CD4-positive, alpha-beta T cell treated with Interleukin-2 at 100 ng/mL for 4 hours (primary cell): ENCODE data around the gene INPP5D.
"Not testable (repeated sequence)": the region's sequence is repeated elsewhere in the genome, so short reads cannot be mapped to it uniquely, and the experiment has no call there.

Experiments
- DNase-seq: peaks from one replicate; pipeline ENCODE4 v3.0.0-alpha.2; 2020; ENCODE audit warnings: low spot score

INPP5D gene

DNA sequence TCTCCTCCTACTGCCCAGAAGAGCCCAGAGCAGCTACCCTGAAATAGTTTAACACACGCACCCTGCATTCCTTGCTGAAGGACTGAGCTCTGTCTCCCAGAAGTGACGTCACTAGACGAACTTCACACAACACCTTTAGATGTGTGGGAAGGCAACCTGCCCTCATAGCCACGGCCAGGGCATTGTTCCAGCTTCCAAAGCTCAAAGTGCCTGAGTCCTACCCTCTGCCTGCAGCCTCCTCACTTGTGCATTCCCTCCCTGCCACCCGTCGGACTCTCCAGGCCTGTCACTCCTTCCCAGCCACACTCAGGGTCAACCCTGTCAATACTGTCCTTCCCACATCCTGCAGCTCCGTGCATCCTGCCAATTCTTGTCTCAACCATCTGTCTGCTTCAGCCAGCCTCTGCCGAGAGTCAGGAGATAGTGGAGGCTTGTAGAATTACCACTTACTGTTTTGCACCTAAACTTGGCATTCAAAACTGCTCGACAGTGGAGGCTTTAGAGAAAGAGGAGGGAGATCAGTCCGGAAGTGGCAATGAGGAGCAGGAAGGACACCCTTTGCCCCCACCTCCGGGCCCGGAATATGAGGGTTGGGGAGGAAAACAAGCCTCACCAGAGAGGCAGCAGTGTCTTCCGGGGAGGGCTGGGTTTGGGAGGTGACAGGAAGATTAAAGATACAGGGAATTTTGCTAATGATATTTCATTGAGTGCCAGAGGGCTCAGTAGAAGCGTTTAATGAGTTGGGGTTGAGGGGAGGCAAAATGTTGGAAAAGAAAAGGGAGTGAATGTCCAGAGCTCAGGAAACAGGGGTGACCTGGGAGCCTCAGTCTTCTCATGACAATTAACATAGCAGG lies 119.1 kb downstream of the INPP5D start:
- no peak for DNase-seq

DNA sequence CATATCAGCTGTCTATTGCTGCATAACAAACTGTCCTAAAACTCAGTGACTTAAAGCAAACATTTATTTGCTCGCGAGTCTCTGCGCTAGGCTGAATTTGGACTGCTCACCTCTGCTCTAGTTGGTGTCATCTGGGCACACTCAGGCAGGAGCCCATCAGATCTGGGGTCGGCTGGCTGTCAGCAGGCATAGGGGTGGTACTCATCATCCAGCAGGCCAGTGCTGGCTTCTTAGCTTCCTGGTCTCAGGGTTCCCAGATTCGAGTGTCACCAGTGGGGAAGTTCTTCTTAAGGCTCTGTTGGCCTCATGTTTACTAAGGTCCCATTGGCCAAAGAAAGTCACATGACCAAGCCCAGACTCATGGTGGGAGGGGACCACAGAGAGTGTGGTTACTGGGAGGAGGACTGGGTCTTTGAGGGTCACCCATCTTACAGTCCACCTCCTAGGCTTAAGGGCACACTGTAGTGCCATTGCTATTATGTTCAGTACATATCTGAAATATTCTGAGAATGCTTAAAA lies 119.8 kb downstream of the INPP5D start:
- DNase-seq: no peak

DNA sequence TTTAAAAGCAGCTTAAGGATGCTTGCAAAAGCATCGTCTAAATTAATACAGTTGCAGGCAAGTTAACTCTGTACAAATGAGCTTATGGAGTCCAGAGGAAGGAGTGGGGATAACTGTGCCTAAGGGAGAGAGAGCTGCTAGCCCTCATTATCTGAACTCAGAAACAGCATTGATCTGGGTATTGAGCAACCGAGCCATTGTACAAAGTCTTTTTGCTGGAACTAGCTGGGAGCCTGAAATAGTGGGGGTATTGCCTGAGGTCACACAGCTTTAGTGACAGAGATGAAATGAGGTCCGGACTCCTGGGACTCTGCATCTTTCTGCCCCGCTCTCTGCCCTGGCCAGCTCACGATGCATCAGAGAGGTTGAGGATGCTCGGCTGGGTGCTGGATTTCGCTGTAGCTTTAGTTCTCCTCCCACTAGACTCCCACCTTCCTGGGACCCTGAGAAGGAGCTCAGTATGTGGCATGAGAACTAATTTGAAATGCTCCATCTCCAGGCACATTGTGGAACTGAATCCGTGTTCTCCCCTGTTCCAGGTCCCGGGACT lies 123.8 kb downstream of the INPP5D start:
- DNase-seq: no peak

DNA sequence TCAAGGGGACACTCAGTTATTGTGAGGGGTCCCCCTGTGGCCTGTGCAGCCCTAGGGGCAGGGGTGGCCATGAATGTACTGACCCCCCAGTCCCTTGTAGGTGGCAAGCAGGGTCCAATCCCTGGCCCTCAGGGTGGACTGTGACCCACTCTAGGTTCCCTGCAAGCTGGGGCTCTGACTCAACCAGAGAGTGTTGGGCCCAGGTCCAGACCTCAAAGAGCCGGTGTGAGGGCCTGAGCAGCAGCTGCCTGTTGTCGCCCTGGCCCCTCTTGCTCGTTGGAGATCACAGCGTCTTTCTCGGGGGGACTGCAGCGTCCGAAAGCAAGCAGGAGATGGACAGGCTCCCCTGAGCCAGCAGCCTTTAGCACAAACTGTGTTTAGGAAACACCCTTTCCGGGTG lies 124.5 kb downstream of the INPP5D start:
- DNase-seq: no peak

DNA sequence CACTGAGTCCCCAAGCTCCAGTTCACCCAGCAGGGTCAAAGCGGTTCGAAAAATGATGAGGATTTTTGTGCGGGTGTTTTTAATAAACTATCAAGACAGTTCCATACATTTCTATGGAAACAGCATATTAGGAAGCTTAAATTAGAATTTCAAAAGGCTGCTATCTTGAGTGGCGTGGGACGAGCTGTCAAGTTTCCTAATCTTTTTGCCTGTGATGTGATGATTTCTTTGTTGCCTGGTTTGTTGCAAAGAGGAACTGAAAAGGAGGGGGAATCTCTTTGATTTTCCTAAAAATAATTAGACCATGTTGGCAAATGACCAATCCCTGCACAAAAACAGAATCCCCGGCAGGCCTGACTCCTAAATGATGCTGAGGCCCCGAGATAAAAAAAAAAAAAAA lies 125.2 kb downstream of the INPP5D start:
- no peak for DNase-seq

DNA sequence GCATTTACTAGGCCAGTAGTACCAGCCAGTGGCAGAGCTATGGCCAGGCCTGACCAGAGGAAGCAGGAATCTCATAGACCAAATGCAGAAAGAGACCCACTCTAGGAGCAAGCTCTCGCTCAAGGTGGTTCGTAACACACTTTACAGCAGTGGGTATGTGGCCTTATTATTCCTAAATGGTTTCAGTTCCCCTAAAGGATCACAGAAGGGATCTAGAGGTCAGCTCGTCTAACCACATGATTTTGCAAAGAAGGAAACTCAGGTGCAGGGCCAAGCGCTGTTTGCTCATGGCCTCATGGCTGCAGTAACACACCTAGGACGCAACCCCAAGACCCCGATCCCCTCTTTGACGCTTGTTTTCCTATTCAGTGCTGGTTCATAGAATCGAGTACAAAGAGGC lies 125.8 kb downstream of the INPP5D start:
- DNase-seq: no peak

DNA sequence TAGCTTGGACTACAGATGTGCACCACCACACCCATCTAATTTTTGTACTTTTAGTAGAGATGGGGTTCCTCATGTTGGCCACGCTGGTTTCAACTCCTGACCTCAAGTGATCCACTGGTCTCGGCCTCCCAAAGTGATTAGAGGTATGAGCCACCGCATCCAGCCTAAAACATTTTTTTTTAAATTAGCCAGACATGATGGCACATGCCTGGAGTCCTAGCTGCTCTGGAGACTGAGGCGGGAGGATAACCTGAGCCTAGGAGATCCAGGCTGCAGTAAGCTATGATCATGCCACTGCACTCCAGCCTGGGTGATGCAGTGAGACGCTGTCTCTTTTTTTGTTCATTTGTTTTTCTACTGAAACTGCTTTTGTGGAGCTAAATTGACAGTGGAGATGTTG lies 126.7 kb downstream of the INPP5D start:
- no peak for DNase-seq

DNA sequence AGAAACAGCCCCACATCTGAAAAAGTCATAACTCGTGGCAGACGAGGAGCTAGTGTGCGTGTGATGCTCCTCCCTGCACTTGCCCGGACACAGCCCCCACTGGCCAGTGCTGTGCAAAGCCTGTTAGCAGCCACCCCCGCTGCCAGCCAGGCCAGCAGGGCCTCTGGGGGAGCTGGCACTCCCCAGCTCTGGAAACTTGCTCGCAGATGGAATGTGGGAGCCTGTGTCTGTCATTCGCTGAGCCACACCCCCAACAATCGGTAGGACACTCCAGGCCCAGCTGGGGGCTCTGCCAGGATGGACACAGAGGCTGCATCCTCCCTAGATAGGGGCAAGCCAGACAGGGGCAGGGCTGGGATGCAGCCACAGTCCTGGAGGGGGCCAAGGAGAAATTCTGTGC lies 128.9 kb downstream of the INPP5D start:
- no peak for DNase-seq

DNA sequence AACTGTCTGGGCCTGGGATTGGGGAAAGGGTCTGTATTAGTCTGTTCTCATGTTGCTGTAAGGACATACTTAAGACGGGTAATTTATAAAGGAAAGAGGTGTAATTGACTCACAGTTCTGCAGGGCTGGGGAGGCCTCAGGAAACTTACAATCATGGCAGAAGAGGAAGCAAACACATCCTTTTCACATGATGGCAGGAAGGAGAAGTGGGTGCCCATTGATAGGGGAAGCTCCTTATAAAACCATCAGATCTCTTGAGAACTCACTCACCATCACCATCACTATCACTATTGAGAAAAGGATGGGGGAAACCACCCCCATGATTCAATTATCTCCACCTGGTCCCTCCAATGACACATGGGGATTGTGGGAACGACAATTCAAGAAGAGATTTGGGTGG lies 130.9 kb downstream of the INPP5D start:
- not testable (repeated sequence) for DNase-seq

DNA sequence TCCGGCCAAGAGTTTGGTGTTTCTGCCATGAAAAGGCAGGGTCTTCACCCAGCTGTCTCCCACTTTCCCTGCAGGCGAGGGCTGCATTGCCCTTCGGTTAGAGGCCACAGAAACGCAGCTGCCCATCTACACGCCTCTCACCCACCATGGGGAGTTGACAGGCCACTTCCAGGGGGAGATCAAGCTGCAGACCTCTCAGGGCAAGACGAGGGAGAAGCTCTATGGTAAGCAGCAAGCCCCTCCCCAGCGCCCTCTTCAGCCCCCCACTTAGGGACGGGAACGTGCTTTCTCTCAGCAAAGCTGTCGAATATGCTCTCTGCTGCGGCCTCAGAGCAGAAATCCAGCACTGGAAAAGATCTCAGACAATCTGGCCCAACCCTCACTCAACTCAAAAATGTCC lies 133.6 kb downstream of the INPP5D start:
- no peak for DNase-seq

DNA sequence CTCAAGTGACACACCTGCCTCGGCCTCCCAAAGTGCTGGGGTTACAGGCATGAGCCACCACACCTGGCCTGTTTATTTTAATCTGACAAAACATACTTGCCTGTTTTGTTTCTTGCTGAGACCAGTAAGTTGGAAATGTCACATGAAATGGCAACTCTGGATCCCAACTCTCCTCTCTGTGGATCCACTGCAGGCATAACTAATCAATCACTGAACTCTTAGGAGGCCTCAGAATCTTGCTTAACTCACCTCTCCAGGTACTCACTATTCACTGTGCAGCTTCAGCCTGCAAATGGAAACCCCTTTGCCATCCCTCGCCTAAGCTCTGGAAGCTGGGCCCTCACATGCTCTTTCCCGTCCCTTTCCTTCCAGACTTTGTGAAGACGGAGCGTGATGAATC lies 134.9 kb downstream of the INPP5D start:
- no peak for DNase-seq

DNA sequence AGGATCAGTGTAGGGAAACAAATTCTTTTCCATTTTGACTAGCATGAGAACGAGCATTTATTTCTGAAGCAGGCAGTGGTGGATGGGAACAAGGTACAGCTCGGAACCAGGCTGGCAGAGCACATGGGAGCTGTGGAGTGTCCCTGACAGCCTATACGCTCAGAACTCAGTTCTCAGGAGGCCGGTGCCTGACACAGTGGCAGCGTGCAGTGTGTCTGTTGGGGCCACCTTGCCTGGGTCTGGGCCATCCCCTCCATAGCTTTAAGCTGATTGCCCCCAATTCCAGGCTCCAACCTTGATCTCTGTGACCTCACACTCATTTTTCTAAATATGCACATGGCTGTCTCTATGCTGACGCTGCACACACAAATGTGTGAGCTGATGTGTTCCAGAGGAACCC lies 136.9 kb downstream of the INPP5D start:
- no peak for DNase-seq

DNA sequence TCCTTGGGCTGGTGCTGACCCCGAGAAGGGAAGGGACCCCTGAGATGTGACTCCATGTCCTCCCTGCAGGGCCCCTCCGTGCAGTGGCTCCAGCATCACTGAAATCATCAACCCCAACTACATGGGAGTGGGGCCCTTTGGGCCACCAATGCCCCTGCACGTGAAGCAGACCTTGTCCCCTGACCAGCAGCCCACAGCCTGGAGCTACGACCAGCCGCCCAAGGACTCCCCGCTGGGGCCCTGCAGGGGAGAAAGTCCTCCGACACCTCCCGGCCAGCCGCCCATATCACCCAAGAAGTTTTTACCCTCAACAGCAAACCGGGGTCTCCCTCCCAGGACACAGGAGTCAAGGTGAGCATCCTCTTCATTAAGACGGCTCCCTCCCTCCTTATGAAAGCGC lies 137.9 kb downstream of the INPP5D start:
- no peak for DNase-seq

DNA sequence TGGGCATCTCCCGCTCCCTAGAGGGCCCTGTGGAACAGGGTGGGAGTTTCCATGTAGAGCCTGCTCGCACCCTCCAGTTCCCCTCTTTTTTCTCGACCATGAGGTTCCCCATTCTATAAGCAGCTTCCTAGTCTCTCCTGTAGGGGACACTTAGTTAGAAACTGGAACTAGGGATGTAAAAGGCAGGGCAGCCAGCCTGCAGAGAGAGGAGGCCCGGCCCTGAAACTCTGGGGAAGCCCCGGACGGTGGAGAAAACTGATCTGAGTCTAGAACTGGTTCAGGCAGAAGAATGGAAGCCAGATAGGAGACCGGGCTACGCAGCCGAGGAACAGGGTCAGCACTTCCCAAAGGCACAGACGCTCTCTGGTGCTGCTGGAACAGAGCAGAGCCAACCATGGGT lies 139.7 kb downstream of the INPP5D start:
- no peak for DNase-seq

DNA sequence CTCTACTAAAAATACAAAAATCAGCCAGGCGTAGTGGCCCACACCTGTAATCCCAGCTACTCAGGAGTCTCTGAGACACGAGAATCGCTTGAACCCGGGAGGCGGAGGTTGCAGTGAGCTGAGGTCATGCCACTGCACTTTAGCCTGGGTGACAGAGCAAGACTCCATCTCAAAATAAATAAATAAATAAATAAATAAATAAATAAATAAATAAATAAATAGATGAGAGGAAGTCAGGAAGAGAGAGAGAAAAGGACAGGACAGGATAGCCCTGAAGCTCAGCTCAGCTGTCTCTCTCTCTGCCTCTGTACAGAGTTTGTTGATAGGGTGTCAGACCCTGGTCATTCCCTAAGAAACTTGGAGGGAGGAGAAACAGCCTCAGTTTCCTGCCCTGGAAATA lies 140.6 kb downstream of the INPP5D start:
- not testable (repeated sequence) for DNase-seq

DNA sequence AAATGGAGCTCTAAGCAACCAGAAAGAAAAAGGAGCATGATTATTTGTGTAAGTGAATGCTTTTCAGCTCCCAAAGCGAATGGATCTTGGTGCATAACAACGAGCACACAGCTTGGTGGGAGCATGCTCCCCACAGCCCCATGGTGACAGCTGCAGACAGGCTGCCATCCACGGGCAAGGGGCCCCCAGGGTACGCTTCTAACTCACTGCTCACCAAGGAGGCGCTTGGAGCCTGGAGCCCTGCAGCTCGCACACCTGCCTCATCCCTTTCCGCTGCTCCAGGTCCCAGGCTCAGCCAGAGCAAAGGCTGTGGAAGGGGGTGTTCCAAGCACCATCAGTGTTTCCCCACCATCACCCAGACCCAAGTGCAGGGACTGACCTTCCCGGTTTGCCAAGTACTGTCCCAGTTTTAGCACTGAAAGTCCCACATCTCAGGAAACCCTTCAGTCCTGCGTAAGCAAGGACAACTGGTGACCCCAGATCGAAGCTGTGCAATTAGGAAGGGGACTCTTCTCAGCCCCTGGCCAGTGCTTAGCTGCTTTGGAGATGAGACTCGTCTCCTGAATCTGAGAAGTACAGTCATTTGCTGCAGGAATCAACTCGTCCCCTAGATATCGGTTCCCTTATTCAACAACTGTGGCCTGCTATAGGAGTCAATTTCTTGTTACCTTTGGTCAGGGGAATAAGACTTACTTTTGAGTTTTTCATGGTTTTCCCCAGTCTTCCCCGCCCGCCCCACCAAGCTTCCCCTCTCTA lies 141.3 kb downstream of the INPP5D start:
- DNase-seq: no peak

DNA sequence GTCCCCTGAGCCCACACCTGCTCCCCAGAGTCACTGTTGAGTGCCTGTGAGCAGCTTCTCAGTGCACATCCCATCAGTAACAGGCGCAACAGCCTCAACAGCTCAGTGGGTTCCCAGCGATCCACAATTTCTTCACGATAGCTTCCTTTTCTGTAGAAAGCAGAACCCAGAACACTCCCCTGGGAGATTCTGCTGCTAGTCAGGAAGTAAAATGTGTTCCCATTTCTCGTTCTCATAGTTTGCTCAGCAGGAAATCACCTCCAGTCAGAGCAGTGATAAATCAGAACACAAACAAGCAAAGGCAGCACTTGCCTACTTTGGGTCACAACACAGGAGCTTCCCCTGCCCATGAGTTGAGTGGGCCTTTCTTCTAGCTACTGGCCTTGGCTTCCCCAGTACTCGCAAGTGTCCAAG lies 142.4 kb downstream of the INPP5D start:
- DNase-seq: no peak

DNA sequence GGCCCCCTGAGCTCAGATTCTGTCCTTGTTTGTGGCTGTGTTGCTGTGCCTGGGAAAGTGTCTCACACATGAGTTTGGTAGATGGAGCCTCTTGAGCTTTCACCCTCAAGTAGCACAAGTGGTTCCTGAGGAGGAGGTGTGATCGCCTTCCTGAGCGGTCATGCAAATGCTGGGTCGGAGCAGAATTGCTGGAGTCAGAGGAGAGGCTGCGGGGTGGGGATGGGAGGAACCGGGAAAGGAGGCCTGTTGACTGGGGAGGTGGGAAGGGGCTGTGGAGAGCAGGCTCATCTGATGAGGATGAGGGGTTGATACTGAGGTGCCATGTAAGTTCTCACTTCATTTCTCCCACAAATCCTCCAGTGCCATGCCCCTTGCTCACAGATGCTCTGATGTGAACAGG lies 142.9 kb downstream of the INPP5D start:
- no peak for DNase-seq

DNA sequence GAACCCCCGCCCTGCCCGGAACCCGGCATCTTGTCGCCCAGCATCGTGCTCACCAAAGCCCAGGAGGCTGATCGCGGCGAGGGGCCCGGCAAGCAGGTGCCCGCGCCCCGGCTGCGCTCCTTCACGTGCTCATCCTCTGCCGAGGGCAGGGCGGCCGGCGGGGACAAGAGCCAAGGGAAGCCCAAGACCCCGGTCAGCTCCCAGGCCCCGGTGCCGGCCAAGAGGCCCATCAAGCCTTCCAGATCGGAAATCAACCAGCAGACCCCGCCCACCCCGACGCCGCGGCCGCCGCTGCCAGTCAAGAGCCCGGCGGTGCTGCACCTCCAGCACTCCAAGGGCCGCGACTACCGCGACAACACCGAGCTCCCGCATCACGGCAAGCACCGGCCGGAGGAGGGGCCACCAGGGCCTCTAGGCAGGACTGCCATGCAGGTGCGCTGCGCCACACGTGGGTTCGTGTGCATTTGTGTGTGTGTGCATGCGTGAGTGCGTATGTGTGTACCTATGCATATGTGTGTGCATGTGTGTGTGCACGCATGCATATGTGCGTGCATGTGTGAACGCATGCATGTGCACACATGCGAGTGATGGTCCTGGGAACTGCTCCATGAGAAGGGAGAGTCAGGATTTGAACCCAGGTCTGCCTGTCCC lies 144.3 kb downstream of the INPP5D start:
- no peak for DNase-seq

DNA sequence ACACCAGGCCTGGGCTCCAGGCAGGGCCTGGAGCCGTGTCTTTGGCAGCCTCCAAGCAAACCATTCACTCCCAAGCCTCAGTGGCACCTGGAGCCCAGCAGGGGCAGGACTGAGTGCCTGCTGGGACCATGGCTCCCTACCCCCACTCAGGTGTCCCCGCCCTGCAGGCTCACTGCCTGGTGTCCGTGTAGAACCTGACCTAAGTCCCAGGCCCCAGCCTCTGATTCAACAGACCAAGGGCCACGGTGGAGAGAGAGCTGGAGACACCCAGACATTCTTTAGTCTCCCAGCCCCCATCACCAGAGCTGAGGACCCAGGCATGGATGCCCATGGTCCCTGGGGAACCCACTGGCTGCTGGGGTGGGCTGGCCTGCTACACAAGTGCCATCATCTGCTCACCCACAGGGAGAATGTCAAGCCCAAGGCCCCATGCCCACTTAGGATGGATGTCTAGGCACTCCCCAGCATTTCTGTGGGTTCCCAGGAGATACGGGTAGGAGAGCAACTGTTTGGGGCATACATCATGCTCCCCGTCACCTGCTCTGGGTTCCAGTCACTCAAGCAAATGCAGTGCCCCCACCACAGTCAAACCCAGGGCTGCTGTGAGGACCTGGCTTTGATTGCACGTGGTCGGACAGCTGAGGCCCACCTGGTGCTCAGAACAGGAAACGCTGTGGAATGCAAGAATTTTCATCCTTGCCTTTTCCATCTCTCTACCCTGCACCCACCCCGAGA lies 148.4 kb downstream of the INPP5D start:
- DNase-seq: no peak

DNA sequence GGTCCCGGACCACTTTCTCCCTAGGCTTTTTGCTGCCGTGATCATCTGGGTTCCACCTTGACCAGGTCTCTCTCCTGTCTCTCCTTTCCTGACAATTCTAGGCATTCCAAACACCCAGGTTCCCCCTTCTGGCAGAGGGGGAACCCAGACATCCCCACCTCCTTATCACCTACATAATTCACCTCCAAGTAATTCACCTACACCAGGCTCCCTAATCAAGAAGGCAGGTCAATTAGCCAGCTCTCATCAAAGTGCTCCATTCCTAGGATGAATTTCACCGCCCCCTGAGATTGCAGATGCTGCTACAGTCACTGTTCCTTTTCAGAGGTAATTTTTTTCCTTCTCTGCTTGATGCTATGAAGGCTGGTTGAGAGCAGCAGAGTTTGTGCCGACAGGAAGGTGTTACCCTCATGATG lies 149.0 kb downstream of the INPP5D start:
- DNase-seq: no peak
